Fibroblast of lung (primary cell): ENCODE data around the gene TPR.

ENCODE experiments used
- EZH2 ChIP-seq: IDR thresholded peaks from 2 replicates; pipeline ENCODE4 v1.5.1; 2012; ENCODE audit warnings: low read length, control low read depth, mild to moderate bottlenecking; ENCODE audit errors: missing control alignments
- TF ChIP-seq, protein P1 (sequence below), 2 donors: IDR thresholded peaks in 1 of 2; conservative IDR thresholded peaks in 1 of 2; 1 replicate in 1 of 2; 2 replicates in 1 of 2; pipeline ENCODE4 v1.5.1; 2011 to 2012; ENCODE audit warnings: low read length in 2 of 2, control low read depth in 1 of 2, inconsistent platforms in 1 of 2, low read depth in 1 of 2, mild to moderate bottlenecking in 1 of 2

DNA sequence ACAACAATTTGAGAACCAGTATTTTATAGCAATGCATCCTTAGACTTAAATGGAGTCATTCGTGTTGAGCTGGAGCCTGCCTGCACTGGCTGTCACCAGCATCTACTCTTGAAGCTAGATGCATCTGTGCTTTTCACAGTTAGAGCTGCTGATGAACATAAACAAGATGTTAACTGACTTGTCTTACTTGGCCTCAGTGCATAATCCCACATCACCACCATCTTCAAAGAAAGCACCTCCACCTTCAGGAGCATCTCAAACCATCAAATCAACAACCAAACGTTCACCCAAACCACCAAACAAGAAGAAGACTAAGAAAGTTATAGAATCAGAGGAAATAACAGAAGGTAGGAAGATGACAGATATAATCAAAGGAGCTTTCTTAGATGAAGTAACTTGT, 71.1 kb downstream of the TPR start:
- TF ChIP-seq, protein P1, sequence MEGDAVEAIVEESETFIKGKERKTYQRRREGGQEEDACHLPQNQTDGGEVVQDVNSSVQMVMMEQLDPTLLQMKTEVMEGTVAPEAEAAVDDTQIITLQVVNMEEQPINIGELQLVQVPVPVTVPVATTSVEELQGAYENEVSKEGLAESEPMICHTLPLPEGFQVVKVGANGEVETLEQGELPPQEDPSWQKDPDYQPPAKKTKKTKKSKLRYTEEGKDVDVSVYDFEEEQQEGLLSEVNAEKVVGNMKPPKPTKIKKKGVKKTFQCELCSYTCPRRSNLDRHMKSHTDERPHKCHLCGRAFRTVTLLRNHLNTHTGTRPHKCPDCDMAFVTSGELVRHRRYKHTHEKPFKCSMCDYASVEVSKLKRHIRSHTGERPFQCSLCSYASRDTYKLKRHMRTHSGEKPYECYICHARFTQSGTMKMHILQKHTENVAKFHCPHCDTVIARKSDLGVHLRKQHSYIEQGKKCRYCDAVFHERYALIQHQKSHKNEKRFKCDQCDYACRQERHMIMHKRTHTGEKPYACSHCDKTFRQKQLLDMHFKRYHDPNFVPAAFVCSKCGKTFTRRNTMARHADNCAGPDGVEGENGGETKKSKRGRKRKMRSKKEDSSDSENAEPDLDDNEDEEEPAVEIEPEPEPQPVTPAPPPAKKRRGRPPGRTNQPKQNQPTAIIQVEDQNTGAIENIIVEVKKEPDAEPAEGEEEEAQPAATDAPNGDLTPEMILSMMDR (conservative IDR thresholded peaks at IDR 0.05 in 1 of 2, IDR thresholded peaks at IDR 0.05 in 1 of 2; ENCODE audit: low read depth in 1 of 2, low read length in 2 of 2): no peak
- no peak for TF ChIP-seq EZH2
